ENCODE measurements around the gene NRG2.

The NRG2 gene

GRCh38 chr5:139950436-139950835, 92.7 kb downstream of the NRG2 start:
- FAIRE-seq (no peak), DNase-seq (ENCODE audit: low spot score) (no peak)

GRCh38 chr5:139949710-139950109, 93.4 kb downstream of the NRG2 start:
- no peak for FAIRE-seq
- no peak for DNase-seq (ENCODE audit: low spot score)

- DNase-seq (ENCODE audit: low spot score), result no peak
- FAIRE-seq, result no peak
Measured at GRCh38 chr5:139947727-139948126, 95.4 kb downstream of the NRG2 start.

GRCh38 chr5:139946440-139946839, 96.7 kb downstream of the NRG2 start:
- DNase-seq (ENCODE audit: low spot score) (no peak), FAIRE-seq (no peak)

- FAIRE-seq (no peak), DNase-seq (ENCODE audit: low spot score) (no peak)
Measured at GRCh38 chr5:139946006-139946405, 97.1 kb downstream of the NRG2 start.

- no peak for DNase-seq (ENCODE audit: low spot score)
- FAIRE-seq, result no peak
Measured at GRCh38 chr5:139942243-139942642, 100.9 kb downstream of the NRG2 start.

- FAIRE-seq (no peak), DNase-seq (ENCODE audit: low spot score) (no peak)
Measured at GRCh38 chr5:139930406-139930805, 112.7 kb downstream of the NRG2 start.

GRCh38 chr5:139926797-139927503, 116.1 kb downstream of the NRG2 start:
- DNase-seq (ENCODE audit: low spot score), result no peak
- no peak for FAIRE-seq

- FAIRE-seq, result no peak
- no peak for DNase-seq (ENCODE audit: low spot score)
Measured at GRCh38 chr5:139925650-139926640, 117.2 kb downstream of the NRG2 start.

GRCh38 chr5:139925216-139925562, 117.9 kb downstream of the NRG2 start:
- FAIRE-seq (no peak), DNase-seq (ENCODE audit: low spot score) (no peak)

GRCh38 chr5:139924294-139925215, 118.5 kb downstream of the NRG2 start:
- DNase-seq (ENCODE audit: low spot score) (no peak), FAIRE-seq (no peak)

GRCh38 chr5:139919308-139919707, 123.8 kb downstream of the NRG2 start:
- DNase-seq (ENCODE audit: low spot score), result no peak
- no peak for FAIRE-seq

- DNase-seq (ENCODE audit: low spot score), result no peak
- FAIRE-seq, result no peak
Measured at GRCh38 chr5:139915834-139916233, 127.3 kb downstream of the NRG2 start.

- no peak for FAIRE-seq
- DNase-seq (ENCODE audit: low spot score), result no peak
Measured at GRCh38 chr5:139915266-139915665, 127.8 kb downstream of the NRG2 start.

- no peak for DNase-seq (ENCODE audit: low spot score)
Measured at GRCh38 chr5:139914218-139914807, 128.8 kb downstream of the NRG2 start.

GRCh38 chr5:139912804-139913203, 130.3 kb downstream of the NRG2 start:
- DNase-seq (ENCODE audit: low spot score), result no peak
- no peak for FAIRE-seq

More at GRCh38 chr5:139914218-139914807, 128.8 kb downstream of the NRG2 start:
- no peak for FAIRE-seq

- FAIRE-seq (no peak), DNase-seq (ENCODE audit: low spot score) (no peak)
Measured at GRCh38 chr5:139912158-139912557, 130.9 kb downstream of the NRG2 start.

- FAIRE-seq (no peak), DNase-seq (ENCODE audit: low spot score) (no peak)
Measured at GRCh38 chr5:139911425-139912120, 131.5 kb downstream of the NRG2 start.

GRCh38 chr5:139910901-139911300, 132.2 kb downstream of the NRG2 start:
- DNase-seq (ENCODE audit: low spot score) (no peak), FAIRE-seq (no peak)

GRCh38 chr5:139910036-139910435, 133.1 kb downstream of the NRG2 start:
- DNase-seq (ENCODE audit: low spot score) (no peak), FAIRE-seq (no peak)

Measured in urothelium cell line (cell line).